Testis (tissue), 2 donors: ENCODE results near the gene C1orf141.

Experiments used
- CTCF ChIP-seq, 3 experiments: fragments of 450-650 bp in 2 of 3; fragments of 200-600 bp in 1 of 3; sonication (generic) in 1 of 3; IDR thresholded peaks; one replicate each; pipeline ENCODE4 v1.5.1; 2016 to 2019; ENCODE audit warnings: antibody characterized with exemption in 3 of 3, mild to moderate bottlenecking in 2 of 3, moderate library complexity in 1 of 3
- POLR2A ChIP-seq: fragments of 450-650 bp; IDR thresholded peaks from one replicate; pipeline ENCODE4 v1.6.1; 2017; ENCODE audit warnings: antibody characterized with exemption, mild to moderate bottlenecking, moderate library complexity

GRCh38 chr1:67097305-67097704 is 37.5 kb downstream of the C1orf141 start:
- TF ChIP-seq CTCF (IDR thresholded peaks at IDR 0.05) (no peak), POLR2A (no peak)
